GM06990 (cell line): ENCODE data around the gene CPXM1.

ENCODE experiments used
- DNase-seq: peaks from one replicate; pipeline ENCODE4 v3.0.0-alpha.2; 2011; ENCODE audit not compliant: insufficient read length; ENCODE audit errors: extremely low read depth
- H3K27me3 ChIP-seq: replicated peaks from 2 replicates; pipeline ENCODE4 v1.6.0; 2011; ENCODE audit warnings: low read length; ENCODE audit not compliant: control insufficient read depth, insufficient read depth
- H3K36me3 ChIP-seq: 2 replicates; pipeline ENCODE4 v1.5.1; 2011; ENCODE audit warnings: low read length; ENCODE audit not compliant: control insufficient read depth, insufficient read depth
- H3K4me3 ChIP-seq: replicated peaks from 2 replicates; pipeline ENCODE4 v1.5.1; 2011; ENCODE audit warnings: low read depth, mild to moderate bottlenecking, control low read depth, low read length
- TF ChIP-seq, protein P1 (sequence below): IDR thresholded peaks from 2 replicates; pipeline ENCODE4 v1.5.1; 2011; ENCODE audit warnings: low read length, control low read depth, mild to moderate bottlenecking, inconsistent platforms; ENCODE audit not compliant: insufficient read depth, poor library complexity, severe bottlenecking

CPXM1 gene

DNA sequence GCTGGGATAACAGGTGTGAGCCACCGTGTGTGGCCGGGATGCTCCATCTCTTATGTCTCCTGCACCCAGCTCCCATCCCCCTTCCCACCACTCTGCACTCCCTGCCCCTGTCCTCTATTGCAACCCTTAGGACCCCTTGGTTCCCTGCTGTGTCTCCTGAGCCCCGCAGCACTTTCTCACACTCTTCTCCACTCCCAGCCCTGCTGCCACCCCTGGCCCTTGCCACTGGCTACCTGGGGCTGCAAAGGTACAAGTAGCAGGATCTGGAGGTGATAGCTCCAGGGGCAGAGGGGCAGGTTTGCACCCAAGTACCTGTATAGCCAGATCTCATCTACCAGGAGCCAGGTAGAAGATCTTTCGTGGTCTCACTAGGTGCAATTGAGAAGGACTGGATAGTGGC lies 6.6 kb upstream of the CPXM1 start:
- H3K27me3 ChIP-seq = no peaks in the 10 kb centered on the region; the same call in 1 of the 2 replicates
- H3K4me3 ChIP-seq = no peak overlapping the region
- DNase-seq = no peak
- TF ChIP-seq, protein P1, sequence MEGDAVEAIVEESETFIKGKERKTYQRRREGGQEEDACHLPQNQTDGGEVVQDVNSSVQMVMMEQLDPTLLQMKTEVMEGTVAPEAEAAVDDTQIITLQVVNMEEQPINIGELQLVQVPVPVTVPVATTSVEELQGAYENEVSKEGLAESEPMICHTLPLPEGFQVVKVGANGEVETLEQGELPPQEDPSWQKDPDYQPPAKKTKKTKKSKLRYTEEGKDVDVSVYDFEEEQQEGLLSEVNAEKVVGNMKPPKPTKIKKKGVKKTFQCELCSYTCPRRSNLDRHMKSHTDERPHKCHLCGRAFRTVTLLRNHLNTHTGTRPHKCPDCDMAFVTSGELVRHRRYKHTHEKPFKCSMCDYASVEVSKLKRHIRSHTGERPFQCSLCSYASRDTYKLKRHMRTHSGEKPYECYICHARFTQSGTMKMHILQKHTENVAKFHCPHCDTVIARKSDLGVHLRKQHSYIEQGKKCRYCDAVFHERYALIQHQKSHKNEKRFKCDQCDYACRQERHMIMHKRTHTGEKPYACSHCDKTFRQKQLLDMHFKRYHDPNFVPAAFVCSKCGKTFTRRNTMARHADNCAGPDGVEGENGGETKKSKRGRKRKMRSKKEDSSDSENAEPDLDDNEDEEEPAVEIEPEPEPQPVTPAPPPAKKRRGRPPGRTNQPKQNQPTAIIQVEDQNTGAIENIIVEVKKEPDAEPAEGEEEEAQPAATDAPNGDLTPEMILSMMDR = no peak
- H3K36me3 ChIP-seq = no peaks in the 10 kb centered on the region

DNA sequence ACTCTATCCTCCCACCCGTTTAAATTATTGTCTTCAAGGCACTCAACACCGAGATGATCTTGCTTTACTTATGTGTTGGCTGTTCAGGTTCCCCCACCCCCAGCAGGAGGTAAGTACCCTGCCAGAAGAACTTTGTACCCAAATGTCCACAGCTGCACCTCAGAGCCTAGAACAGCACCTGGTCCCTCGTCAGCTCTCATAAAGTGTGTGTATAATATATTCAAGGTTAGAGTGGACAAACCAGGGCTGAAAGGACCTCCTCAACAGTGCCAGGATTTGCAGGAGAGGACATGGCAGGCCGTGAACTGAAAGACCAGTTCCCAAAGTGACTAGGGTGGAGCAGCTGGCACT lies 5.9 kb upstream of the CPXM1 start:
- TF ChIP-seq, protein P1 = no peak
- Histone ChIP-seq H3K36me3 (no peaks in the 10 kb centered on the region), H3K4me3 (no peak overlapping the region), H3K27me3 (peaks cover 1% of the 10 kb centered on the region; the same call in 1 of the 2 replicates)
- no peak for DNase-seq

DNA sequence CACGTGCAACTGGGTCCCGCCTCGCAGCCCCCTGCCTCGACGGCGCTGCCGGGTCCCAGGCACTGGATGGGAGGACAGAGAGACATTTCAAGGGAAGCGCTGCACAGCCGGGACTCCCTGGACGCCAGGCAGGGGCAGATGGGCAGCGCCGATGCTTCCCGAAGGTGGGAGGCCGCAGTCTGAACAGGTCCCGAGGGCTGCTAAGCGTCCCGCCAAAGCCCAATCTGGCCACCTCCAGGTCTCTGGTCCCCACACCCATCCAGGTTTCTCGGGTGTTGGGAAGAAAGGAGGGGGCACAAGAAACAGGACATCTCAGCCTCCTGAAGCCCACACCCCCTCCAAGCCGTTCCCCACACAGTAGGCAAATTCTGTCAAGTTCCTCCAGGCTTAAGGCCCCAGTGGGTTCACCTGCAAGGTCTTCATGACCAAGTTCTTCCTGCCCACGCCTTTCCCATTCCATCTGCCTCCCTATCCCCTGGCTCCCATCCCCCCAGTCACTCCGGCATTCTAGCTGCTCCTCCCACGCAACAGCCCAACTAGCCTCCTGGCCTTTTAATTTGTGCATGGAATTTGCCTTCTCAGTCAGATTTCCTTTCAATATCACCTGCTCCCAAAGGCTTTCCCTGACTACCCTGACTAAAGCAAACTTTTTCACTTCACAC lies 5.4 kb upstream of the CPXM1 start:
- TF ChIP-seq, protein P1 = no peak
- peaks cover 1% of the 10 kb centered on the region for H3K27me3 ChIP-seq
- no peak for DNase-seq
- H3K36me3 ChIP-seq = no peaks in the 10 kb centered on the region
- H3K4me3 ChIP-seq = no peak overlapping the region

DNA sequence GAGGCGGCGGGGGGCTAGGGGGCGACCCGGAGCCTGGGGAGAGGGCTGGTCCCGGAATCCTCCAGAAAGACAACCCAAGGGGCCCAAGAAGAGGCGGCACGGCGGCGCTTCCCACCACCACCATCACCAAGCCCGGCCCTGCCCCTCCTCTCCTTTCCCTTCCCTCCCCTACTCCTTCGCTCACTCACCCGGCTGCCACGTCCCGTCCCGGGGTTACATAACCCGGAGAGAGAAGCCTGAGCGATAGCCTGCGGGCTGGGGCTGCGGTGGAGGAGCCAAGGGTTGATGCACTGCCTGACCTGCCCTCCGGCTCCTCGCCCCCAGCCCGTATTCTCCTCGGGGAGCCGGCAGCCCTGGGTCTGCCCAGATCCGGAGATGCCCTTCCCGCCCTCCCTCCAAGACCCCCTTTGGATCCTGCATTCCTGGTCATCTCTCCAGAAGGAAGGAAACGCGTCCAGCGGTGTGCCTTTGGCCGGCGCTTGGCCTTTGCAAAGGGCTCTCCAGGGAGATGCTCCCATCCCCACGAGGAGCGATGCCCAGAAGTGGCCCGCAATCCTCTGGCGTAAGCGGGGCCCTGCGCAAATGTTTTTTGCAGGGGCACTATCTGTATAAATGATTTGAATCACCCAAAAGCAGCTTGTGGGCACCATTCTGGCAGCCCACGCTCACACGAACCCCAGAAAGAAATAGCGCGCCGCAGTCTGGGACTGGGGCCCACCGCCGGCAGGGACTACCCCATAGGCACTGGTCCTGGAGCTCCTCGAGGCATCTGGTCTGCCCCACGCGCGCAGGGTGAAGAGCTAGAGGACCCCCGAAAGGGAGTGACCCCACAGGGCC lies 4.6 kb upstream of the CPXM1 start:
- Histone ChIP-seq H3K27me3 (peaks cover 1% of the 10 kb centered on the region), H3K4me3 (no peak overlapping the region), H3K36me3 (no peaks in the 10 kb centered on the region)
- TF ChIP-seq, protein P1 = no peak
- DNase-seq = no peak

DNA sequence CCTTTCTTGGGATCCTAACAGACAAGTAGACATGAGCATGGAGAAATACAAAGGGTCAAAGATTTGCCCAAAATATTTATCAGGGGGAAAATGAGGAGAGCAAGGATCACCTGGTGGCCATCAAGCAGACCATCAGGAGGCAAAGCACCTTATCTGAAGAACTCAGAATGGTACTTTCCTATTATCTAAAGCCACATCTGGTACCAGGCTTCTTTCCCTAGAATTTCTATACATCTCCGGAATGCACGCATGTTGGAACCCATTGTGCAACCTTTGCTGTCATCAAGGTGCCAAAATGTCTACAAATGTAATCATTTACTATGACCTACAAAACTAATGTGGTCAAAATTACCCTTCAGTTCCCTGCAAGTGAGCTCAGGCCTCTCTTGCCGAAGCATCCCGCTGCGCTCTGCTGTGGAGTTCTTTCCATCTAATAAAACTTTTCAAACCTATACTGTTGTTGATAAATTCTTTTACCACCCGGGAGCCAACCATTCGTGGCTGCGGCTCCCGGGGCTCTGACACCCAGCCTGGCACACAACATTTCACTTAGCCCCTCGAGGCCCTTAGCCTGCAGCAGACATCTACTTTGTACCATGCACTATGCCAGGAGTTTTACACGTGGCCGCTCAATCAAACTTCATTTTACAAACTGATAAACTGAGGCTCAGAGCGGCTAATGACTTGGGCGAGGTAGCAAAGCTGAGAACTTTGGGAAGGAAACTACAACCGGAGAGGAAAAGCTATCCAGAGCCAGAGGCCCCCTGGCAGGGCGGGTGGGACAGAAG lies 3.8 kb upstream of the CPXM1 start:
- no peak for DNase-seq
- H3K4me3 ChIP-seq = no peak overlapping the region
- H3K27me3 ChIP-seq = peaks cover 3% of the 10 kb centered on the region
- no peaks in the 10 kb centered on the region for H3K36me3 ChIP-seq
- TF ChIP-seq, protein P1 = no peak
